GM18508 (cell line): ENCODE measurements around the gene VWF.
"Not testable (repeated sequence)": the region's sequence is repeated elsewhere in the genome, so short reads cannot be mapped to it uniquely, and the experiment has no call there.

ENCODE experiments used
- ATAC-seq: cut with Tn5 transposase; IDR thresholded peaks from one replicate; pipeline ENCODE4 v1.9.1; 2021; ENCODE audit warnings: moderate number of reproducible peaks; ENCODE audit not compliant: insufficient read depth, unreplicated experiment

Gene VWF

GRCh38 chr12:6010631-6011350 lies 113.7 kb downstream of the VWF start:
- ATAC-seq = not testable (repeated sequence)

- no peak for ATAC-seq
Observed at GRCh38 chr12:5997260-5997659, 127.2 kb downstream of the VWF start.

DNA sequence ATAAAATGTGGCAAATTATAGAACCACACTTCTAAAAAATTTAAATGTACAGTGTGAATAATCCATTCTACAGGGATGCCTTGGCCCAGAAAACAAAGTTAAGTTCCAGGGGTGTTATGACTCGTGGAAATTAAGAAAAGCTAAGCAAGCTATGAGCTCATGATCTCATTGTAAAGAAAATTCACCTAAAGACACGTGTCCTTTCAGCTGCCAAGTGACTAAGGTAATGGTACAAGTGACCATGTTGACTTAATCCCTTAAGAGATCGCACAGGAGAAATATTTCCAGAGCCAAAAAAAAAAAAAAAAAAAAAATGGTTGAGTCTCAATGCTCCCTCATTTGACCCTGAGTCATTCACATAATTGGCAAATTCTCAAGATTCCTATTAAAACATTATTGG lies 128.0 kb downstream of the VWF start:
- ATAC-seq = no peak

- no peak for ATAC-seq
Observed at GRCh38 chr12:5989621-5990020, 134.8 kb downstream of the VWF start.

DNA sequence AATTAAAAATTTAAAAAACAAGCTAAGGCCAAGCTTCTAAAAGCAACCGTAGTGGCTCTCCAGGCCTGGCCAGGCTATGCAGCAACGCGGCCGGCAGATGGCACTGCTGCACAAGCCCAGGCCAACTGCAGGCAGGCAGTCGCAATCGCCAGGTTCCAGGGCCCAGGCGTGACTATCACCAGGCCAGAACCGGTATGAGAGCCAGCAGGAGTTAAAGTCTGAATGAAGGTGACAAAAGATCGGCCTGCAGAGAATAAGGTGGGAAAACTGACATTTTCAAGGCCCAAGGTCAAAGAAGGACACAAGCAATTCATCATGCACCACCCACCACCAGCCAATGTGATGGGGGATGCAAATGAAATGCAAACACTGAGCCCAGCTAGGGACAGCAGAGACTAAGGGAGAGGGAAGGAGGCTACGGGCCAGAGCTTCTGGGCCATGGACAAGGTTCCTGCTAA lies 135.8 kb downstream of the VWF start:
- ATAC-seq = no peak

GRCh38 chr12:5988088-5988487 lies 136.4 kb downstream of the VWF start:
- no peak for ATAC-seq

DNA sequence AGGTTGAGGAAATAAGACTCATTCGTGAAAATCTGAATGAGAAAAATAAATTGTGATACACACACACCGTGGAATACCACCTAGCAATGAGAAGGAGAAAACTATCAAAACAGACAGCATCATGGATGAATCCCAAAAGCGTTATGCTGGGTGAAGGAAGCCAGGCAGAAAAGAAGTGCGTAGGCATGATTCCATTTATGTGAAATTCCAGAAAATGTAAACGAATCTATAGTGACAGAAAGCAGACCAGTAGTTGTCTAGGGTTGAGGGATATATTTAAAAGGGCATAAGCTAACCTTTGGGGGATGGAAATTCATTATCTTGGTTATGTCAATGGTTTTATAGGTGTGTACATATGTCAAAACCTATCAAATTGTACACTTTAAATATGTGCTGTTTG lies 136.9 kb downstream of the VWF start:
- no peak for ATAC-seq

DNA sequence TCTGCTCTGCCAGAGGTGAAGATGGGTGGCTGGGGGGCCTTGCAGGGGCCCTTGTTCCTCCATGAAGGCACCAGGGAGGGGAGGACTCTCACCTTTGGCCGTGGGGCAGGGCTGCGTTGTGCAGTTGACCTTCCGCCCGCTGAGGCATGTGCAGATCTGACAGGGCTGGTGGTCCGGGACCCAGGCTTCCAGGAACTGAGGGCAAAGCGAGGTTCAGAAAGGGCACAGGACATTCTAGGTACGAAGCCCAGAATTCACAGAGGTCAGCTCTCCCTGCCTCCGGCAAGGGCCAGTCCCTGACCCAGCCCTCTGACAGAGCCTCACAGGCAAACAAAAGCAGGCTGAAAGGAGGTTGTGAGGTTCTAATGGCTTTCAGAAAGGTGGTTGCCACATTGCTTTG lies 139.0 kb downstream of the VWF start:
- no peak for ATAC-seq

DNA sequence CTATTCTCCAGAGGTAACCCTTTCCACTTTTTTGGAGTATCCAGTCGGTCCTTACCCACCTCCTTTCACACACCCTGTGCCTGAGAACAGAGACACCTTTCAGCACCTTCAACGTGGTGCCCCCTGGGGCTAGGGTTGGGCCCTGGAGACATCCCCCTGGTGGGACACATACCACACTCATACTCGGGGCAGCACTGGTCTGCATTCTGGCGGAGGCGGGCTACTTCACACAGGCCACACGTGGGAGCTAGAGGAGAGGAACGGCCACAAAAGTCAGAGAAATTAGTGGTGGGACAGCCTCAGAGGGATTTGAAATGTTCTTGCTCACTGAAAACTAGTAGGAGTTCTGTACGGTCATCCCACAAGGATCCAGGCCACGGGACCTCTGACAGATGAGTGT lies 139.6 kb downstream of the VWF start:
- ATAC-seq = no peak

GRCh38 chr12:5982106-5982505 lies 142.4 kb downstream of the VWF start:
- ATAC-seq = no peak

GRCh38 chr12:5977556-5977955 lies 146.9 kb downstream of the VWF start:
- no peak for ATAC-seq

DNA sequence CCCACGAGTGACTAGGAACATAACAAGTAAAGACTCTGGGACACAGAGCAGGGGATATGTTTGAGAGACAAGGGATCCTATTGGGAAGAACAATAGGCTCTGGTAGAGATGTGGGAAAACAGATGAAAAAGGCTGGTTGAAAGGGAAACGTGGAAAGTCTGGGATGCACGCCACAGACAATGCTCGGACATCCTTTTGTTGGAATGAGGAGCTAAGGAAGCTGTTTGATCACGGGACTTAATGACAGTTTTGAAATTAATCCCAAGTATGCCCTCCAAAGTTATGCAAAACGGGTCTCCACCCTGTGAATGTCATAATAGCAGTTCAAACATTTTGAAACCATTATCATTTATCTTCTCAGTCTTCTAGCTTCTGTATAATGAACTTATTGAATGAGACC lies 147.8 kb downstream of the VWF start:
- no peak for ATAC-seq

GRCh38 chr12:5976196-5976595 lies 148.3 kb downstream of the VWF start:
- no peak for ATAC-seq

DNA sequence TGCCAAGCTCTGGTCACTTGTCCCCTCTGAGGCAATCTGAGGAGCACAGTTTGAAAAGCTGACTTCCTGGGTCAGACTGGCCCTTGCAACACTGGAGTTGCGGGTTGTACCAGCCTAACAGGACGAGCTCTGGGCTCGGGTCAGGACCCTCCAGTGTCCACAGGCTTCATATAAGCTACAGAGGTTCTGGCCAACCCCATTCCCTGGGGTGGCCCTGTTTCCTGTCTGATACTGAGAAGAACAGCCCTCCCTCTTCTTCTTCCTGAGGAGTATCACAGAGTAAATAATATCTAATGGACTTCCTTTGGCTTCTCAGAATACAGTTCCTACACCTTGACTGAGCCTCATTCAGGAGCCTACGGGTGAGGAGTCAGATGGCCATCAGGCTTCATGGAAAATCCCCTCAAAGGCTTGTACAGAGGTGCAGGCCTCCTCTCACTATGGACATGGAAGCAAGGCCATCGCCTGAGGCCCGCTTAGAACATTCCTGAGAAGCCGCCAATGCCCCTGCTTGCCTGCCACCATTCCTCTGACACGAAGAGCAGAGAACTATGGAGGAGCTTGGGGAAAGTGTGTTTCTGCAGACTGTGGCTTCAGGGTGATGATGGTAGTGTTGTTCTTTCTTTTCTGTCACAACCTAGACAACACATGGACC lies 150.9 kb downstream of the VWF start:
- no peak for ATAC-seq

DNA sequence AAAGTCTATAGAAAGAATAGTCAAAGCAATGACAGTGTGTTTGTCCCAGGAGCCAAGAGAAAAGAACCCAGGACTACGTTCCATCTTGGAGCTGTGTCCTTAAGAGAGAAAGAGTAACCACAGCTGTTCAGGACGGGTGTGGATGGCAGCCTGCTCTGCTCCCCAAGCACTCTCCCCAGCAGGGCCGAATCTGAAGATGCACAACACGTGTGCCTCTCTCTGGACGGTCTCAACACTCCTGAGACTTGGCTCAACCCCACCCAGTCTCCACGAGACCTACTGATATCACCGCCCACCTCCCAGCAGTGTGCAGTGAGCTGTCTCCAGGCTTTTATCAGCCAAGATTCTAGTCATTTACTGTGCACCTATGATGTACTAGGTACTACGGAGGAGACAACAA lies 152.1 kb downstream of the VWF start:
- ATAC-seq = no peak

DNA sequence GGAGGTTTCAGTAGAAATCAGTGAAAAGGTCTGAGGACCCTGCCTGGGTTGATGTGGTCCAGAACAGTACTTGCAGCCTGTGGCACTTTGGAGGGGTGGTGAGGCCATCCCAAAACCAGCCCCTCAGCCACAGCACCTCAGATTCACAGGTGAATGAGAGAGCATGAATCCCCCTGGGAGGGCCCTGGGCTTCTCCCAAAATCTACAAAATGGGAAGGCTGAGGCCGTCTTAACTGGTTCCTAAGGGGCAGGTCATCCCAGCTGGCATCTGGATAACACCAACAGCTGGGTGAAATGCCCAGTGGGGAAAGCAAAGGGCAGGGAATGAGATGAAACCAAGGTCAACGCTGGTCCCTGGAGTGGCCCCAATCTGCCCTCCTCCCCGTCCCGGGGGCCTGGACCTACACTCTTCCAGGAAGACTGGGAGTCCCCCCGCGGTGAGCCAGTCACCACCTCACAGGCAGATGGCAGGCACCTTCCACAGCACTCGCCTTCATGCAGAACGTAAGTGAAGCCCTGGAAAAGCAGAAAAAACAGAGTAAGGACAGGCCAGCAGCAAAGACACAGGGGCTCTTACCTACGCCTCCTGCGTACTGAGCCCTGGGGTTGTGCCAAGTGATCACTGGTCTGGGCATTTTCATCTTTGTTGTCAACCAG lies 153.1 kb downstream of the VWF start:
- no peak for ATAC-seq

- no peak for ATAC-seq
Observed at GRCh38 chr12:5969974-5970690, 154.3 kb downstream of the VWF start.

- ATAC-seq = no peak
Observed at GRCh38 chr12:5969156-5969973, 155.1 kb downstream of the VWF start.

DNA sequence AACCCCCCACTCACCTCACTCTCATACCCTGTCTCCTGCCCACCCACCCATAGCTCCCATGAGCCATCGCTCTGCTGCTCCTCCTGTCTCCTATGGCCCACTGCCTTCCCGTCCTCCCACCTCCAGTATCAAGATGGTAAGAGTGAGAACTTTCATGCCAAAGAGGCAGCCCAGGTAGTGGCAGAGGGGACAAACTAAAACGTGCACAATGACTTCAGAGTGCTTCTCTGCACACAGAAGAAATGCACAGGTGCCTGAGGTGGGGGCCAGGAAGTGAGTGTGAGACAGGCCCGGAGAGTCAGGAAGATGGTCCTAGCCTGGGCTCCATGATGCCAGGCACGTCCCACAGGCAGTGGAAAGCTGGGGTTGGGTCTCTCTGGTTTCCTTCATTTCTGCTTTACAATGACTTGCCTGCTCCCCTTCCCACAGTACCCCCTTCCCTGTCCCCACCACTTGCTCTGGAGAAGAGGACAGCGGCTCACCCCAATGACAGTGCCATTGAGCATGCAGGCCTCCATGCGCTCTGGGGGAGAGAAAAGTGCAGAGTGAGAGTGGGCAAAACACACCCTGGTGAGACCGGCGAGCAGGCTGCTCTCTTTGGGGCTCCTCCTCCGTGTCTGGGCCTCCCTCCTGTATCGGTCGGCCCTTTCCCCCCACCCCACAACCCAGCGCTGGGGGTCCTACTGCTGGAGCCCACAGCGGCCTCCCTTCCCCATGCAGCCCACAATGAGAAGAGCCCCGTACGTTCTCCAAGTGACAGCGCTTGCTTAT lies 156.6 kb downstream of the VWF start:
- no peak for ATAC-seq
